Measurements from ENCODE around the gene MAU2. TPM values are rescaled to one million over a fixed set of nuclear protein-coding genes. Genes with fewer than 3 reads are reported as not detected.
"Not testable (repeated sequence)": the region's sequence is repeated elsewhere in the genome, so short reads cannot be mapped to it uniquely, and the experiment has no call there.

MAU2 gene
- total RNA-seq, 1 donor from 2014 or later: 55.3 TPM

- Mint-ChIP-seq H3K27ac (no peak overlapping the region), H3K36me3 (ENCODE audit: low read depth) (peaks cover 57% of the 10 kb centered on the region), H3K27me3 (ENCODE audit: low read depth) (no peaks in the 10 kb centered on the region), H3K9me3 (no peaks in the 10 kb centered on the region), H3K4me3 (ENCODE audit: low read depth) (no peak overlapping the region), H3K4me1 (ENCODE audit: low read depth) (no peaks in the 10 kb centered on the region)
- DNase-seq (ENCODE audit: low spot score): no peak
- intact Hi-C loops (cut with micrococcal nuclease): no loop called here
Observed at GRCh38 chr19:19343016-19343362, 22.4 kb downstream of the MAU2 start.

GRCh38 chr19:19343762-19344161 lies 23.1 kb downstream of the MAU2 start:
- intact Hi-C loops (cut with micrococcal nuclease): no loop called here
- Mint-ChIP-seq H3K27ac (no peak overlapping the region), H3K27me3 (ENCODE audit: low read depth) (no peaks in the 10 kb centered on the region), H3K36me3 (ENCODE audit: low read depth) (peaks cover 49% of the 10 kb centered on the region), H3K4me3 (ENCODE audit: low read depth) (no peak overlapping the region), H3K4me1 (ENCODE audit: low read depth) (no peaks in the 10 kb centered on the region), H3K9me3 (no peaks in the 10 kb centered on the region)
- no peak for DNase-seq (ENCODE audit: low spot score)

DNA sequence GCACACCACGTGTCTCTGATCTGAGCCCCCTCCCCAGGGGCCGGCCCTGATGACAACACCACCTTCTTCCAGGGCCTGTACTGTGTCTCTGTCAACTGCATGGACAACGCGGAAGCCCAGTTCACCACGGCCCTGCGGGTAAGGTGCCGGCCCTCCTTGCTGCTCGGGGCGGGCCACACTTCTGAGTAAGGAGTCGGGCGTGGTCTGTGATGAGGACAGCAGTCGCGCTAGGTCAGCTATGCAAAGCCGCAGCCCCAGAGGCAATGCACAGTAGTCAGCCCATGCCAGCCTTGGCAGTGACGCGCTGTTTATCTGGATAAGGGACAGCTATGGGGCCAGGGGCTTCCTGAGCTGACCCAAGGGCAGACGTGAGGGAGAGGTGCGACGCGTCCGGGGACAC lies 24.6 kb downstream of the MAU2 start:
- Mint-ChIP-seq H3K4me3 (ENCODE audit: low read depth) (no peak overlapping the region), H3K27me3 (ENCODE audit: low read depth) (no peaks in the 10 kb centered on the region), H3K4me1 (ENCODE audit: low read depth) (no peaks in the 10 kb centered on the region), H3K27ac (no peak overlapping the region), H3K9me3 (no peaks in the 10 kb centered on the region), H3K36me3 (ENCODE audit: low read depth) (peaks cover 52% of the 10 kb centered on the region)
- intact Hi-C loops (cut with micrococcal nuclease): no loop called here
- DNase-seq (ENCODE audit: low spot score): no peak

DNA sequence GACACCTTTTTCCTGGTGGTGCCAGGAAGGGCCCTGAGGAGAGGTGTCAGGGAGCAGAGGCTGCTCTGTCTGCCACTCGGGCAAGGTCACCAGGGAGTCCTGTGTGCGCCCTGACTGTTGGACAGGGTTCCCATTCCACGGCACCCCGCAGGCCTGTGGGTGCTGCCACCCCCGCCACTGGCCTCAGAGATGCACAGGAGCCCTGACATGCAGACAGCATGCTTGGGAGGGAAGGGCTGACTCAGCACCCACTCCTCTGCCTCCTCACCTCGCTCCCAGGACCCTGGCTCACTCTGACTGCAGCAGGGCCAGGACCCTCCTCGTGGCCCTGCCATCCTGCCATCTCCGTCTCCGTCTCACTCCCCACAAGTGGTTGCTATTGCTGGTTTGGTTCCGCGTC lies 25.3 kb downstream of the MAU2 start:
- no peak overlapping the region for H3K4me3 Mint-ChIP-seq (ENCODE audit: low read depth)
- H3K27ac Mint-ChIP-seq: no peak overlapping the region
- H3K4me1 Mint-ChIP-seq (ENCODE audit: low read depth): no peaks in the 10 kb centered on the region
- no peak for DNase-seq (ENCODE audit: low spot score)
- intact Hi-C loops (cut with micrococcal nuclease): no loop called here
- no peaks in the 10 kb centered on the region for H3K9me3 Mint-ChIP-seq
- no peaks in the 10 kb centered on the region for H3K27me3 Mint-ChIP-seq (ENCODE audit: low read depth)
- H3K36me3 Mint-ChIP-seq (ENCODE audit: low read depth): peaks cover 50% of the 10 kb centered on the region

DNA sequence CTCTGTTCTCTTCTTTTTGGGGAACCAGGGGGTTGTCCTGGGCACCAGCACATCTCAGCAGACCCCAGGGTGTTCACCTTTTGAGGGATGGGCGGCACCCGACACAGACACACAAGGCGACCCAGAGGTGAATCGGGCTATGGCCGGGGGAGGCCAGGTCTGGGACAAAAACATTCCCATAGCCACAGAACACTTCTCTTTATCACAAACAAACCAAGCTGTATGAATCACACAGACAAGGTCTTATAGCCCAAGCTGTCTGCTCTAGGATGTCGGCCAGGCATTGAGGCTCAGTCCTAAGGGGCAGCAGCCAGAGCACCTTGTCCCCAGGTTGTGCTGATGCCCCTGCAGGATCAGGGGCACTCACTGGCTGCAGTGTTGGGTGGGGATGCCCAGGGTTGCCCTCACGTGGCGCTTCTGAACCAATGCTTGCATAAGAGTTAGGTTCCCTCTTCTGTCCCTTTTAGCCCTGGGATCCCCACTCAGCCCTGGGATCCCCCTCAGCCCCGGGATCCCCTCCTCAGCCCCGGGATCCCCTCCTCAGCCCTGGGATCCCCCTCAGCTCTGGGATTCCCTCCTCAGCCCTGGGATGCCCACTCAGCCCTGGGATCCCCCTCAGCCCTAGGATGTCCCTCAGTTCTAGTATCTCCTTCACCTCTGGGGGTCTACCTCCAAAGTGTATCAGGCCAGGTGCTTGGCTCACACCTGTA lies 26.9 kb downstream of the MAU2 start:
- H3K27me3 Mint-ChIP-seq (ENCODE audit: low read depth): no peaks in the 10 kb centered on the region
- no peak overlapping the region for H3K27ac Mint-ChIP-seq
- no peak for DNase-seq (ENCODE audit: low spot score)
- peaks cover 51% of the 10 kb centered on the region for H3K36me3 Mint-ChIP-seq (ENCODE audit: low read depth)
- H3K4me3 Mint-ChIP-seq (ENCODE audit: low read depth): no peak overlapping the region
- no peaks in the 10 kb centered on the region for H3K4me1 Mint-ChIP-seq (ENCODE audit: low read depth)
- no peaks in the 10 kb centered on the region for H3K9me3 Mint-ChIP-seq
- intact Hi-C loops (cut with micrococcal nuclease): no loop called here

GRCh38 chr19:19348266-19348665 lies 27.6 kb downstream of the MAU2 start:
- Mint-ChIP-seq H3K9me3 (no peaks in the 10 kb centered on the region), H3K4me1 (ENCODE audit: low read depth) (no peaks in the 10 kb centered on the region), H3K4me3 (ENCODE audit: low read depth) (no peak overlapping the region), H3K36me3 (ENCODE audit: low read depth) (peaks cover 51% of the 10 kb centered on the region), H3K27me3 (ENCODE audit: low read depth) (no peaks in the 10 kb centered on the region), H3K27ac (no peak overlapping the region)
- DNase-seq (ENCODE audit: low spot score): no peak
- intact Hi-C loops (cut with micrococcal nuclease): no loop called here

DNA sequence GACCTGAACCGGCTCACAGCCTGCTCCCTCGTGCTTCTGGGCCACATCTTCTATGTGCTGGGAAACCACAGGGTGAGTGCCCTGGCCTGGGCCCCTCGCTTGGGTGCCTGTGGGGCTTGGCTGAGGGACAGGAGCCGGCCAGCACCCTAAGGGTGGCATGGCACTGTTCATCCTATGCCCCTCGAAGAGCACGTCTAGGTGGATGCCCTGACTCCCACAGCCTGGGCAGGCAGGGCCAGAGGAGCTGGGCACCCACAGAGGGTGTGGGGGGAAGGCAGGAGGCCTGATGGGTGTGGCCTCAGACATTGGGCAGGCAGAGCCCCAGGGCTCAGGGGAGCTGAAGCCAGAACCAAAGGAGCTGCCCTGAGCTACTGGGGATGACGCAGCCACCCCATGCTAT lies 28.7 kb downstream of the MAU2 start:
- DNase-seq (ENCODE audit: low spot score): no peak
- no peak overlapping the region for H3K4me3 Mint-ChIP-seq (ENCODE audit: low read depth)
- no peaks in the 10 kb centered on the region for H3K4me1 Mint-ChIP-seq (ENCODE audit: low read depth)
- H3K36me3 Mint-ChIP-seq (ENCODE audit: low read depth): peaks cover 50% of the 10 kb centered on the region
- no peaks in the 10 kb centered on the region for H3K27me3 Mint-ChIP-seq (ENCODE audit: low read depth)
- H3K9me3 Mint-ChIP-seq: no peaks in the 10 kb centered on the region
- H3K27ac Mint-ChIP-seq: no peak overlapping the region
- intact Hi-C loops (cut with micrococcal nuclease): no loop called here

- H3K4me1 Mint-ChIP-seq (ENCODE audit: low read depth); H3K9me3 Mint-ChIP-seq; intact Hi-C loops (cut with micrococcal nuclease); DNase-seq (ENCODE audit: low spot score); H3K27ac Mint-ChIP-seq; H3K4me3 Mint-ChIP-seq (ENCODE audit: low read depth); H3K27me3 Mint-ChIP-seq (ENCODE audit: low read depth): not testable (repeated sequence)
- peaks cover 41% of the 10 kb centered on the region for H3K36me3 Mint-ChIP-seq (ENCODE audit: low read depth)
Observed at GRCh38 chr19:19350756-19351155, 30.1 kb downstream of the MAU2 start.

DNA sequence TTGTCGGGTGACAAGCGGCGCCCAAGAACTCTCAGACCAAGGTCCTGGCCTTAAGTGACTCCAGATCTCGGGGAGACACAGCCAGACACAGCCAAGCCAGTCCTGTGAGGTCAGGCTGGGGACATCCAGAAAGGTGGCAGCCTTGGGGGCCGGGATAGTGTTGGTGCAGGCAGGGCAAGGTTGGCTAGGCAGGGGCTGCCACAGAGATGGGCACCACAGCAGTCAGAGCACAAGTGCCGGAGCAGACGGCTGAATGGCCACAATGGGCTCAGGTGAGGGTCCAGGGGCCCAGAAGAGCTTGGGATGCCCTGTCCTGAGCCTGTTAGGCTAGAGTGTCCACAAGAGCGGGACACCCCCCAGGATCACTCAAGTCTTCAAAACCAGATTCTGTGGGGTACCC lies 32.2 kb downstream of the MAU2 start:
- no peaks in the 10 kb centered on the region for H3K4me1 Mint-ChIP-seq (ENCODE audit: low read depth)
- no peak overlapping the region for H3K4me3 Mint-ChIP-seq (ENCODE audit: low read depth)
- H3K27me3 Mint-ChIP-seq (ENCODE audit: low read depth): no peaks in the 10 kb centered on the region
- peaks cover 32% of the 10 kb centered on the region for H3K36me3 Mint-ChIP-seq (ENCODE audit: low read depth)
- no peaks in the 10 kb centered on the region for H3K9me3 Mint-ChIP-seq
- intact Hi-C loops (cut with micrococcal nuclease): no loop called here
- no peak overlapping the region for H3K27ac Mint-ChIP-seq
- DNase-seq (ENCODE audit: low spot score): no peak

- Mint-ChIP-seq H3K4me3 (ENCODE audit: low read depth) (no peak overlapping the region), H3K4me1 (ENCODE audit: low read depth) (peaks cover 2% of the 10 kb centered on the region), H3K9me3 (no peaks in the 10 kb centered on the region), H3K27ac (no peak overlapping the region), H3K36me3 (ENCODE audit: low read depth) (peaks cover 31% of the 10 kb centered on the region), H3K27me3 (ENCODE audit: low read depth) (no peaks in the 10 kb centered on the region)
- intact Hi-C loops (cut with micrococcal nuclease): no loop called here
- no peak for DNase-seq (ENCODE audit: low spot score)
Observed at GRCh38 chr19:19354007-19354406, 33.4 kb downstream of the MAU2 start.

- intact Hi-C loops (cut with micrococcal nuclease): no loop called here
- Mint-ChIP-seq H3K36me3 (ENCODE audit: low read depth) (peaks cover 28% of the 10 kb centered on the region), H3K4me1 (ENCODE audit: low read depth) (peaks cover 2% of the 10 kb centered on the region), H3K27me3 (ENCODE audit: low read depth) (no peaks in the 10 kb centered on the region), H3K27ac (no peak overlapping the region), H3K9me3 (no peaks in the 10 kb centered on the region), H3K4me3 (ENCODE audit: low read depth) (no peak overlapping the region)
- no peak for DNase-seq (ENCODE audit: low spot score)
Observed at GRCh38 chr19:19354932-19355331, 34.3 kb downstream of the MAU2 start.

DNA sequence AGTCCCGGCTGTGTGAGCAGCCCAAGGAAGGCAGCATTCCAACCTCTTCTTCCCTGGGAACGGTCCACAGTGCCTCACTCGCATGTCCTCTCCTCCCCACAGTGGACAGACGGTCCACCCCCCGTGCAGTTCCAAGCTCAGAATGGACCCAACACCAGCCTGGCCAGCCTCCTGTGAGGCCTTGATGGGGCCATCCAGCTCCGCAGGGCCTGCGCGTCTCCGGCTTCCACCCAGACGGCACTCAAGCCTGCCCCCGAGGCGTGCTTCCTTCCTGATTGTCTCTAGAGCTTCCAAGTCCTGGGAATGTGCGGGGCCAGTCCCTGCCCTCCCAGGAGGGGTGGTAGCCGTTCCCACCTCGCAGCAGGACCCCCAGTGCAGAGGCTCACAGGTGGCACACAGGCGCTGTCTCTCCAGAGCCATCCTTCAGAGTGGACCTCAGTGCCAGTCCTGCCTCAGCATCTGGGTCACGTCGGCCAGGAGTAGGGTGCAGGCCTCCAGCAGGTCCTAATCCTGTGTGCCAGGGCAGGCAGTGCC lies 35.0 kb downstream of the MAU2 start:
- no peak overlapping the region for H3K4me3 Mint-ChIP-seq (ENCODE audit: low read depth)
- intact Hi-C loops (cut with micrococcal nuclease): no loop called here
- no peak for DNase-seq (ENCODE audit: low spot score)
- H3K36me3 Mint-ChIP-seq (ENCODE audit: low read depth): peaks cover 24% of the 10 kb centered on the region
- H3K4me1 Mint-ChIP-seq (ENCODE audit: low read depth): peaks cover 2% of the 10 kb centered on the region
- H3K9me3 Mint-ChIP-seq: no peaks in the 10 kb centered on the region
- no peak overlapping the region for H3K27ac Mint-ChIP-seq
- no peaks in the 10 kb centered on the region for H3K27me3 Mint-ChIP-seq (ENCODE audit: low read depth)

DNA sequence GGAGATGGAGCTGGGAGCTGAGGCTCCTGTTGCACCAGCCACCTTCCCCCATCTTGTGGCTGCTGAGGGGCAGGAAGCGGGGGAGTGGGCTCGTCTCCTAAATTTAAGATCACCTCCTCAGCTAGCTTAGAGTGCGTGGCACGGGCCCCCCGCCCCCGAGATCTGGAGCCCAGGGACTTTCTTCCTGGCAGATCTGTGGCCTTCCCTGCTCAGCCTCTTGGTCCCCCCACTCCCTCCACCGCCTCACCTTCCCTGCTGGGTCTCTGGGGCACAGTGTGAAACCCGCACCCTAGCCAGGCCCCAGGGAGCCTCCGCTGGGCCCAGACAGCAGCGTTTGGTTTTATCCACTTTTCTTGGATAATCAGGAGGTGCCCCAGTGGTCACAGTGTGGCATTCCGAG lies 35.9 kb downstream of the MAU2 start:
- H3K4me1 Mint-ChIP-seq (ENCODE audit: low read depth): peaks cover 7% of the 10 kb centered on the region
- intact Hi-C loops (cut with micrococcal nuclease): no loop called here
- DNase-seq (ENCODE audit: low spot score): no peak
- H3K36me3 Mint-ChIP-seq (ENCODE audit: low read depth): peaks cover 24% of the 10 kb centered on the region
- H3K9me3 Mint-ChIP-seq: no peaks in the 10 kb centered on the region
- H3K27ac Mint-ChIP-seq: no peak overlapping the region
- no peaks in the 10 kb centered on the region for H3K27me3 Mint-ChIP-seq (ENCODE audit: low read depth)
- H3K4me3 Mint-ChIP-seq (ENCODE audit: low read depth): no peak overlapping the region
